ENCODE results near the gene EMC10. TPM values are rescaled to one million over a fixed set of nuclear protein-coding genes. Genes with fewer than 3 reads are reported as not detected.
A peak's percentile ranks its signal among the peaks of the same experiment; 100 is the strongest.

The EMC10 gene
- total RNA-seq, 1 experiment from 2014 or later, result 66.7 TPM

- ChIA-PET CTCF (no interaction called here), POLR2A (interaction anchor here (0.5 kb wide), 1 partner anchor 55 kb away, joined by 5 read pairs; no protein-coding TSS in a partner anchor)
- ATAC-seq, result peak; percentile 50
- in situ Hi-C loops (cut with HindIII; ENCODE audit: low pct_unique_long_range_greater_than_20kb, low sequenced_read_pairs) (no loop called here), intact Hi-C loops (cut with micrococcal nuclease; ENCODE audit: unreplicated experiment) (no loop called here)
- no peak for DNase-seq (ENCODE audit: low read depth, low spot score)
- H3K27me3 ChIP-seq (ENCODE audit: control insufficient read depth, insufficient read depth, low read length), result no peaks in the 10 kb centered on the region
- H3K27ac ChIP-seq (ENCODE audit: low read length), result no peak overlapping the region
- TF ChIP-seq TCF7L2 (IDR thresholded peaks at IDR 0.05; ENCODE audit: low read depth, low read length), result no peak
- no peak for TF ChIP-seq SIN3A (IDR thresholded peaks at IDR 0.05; ENCODE audit: borderline replicate concordance, insufficient read depth, low read depth, low read length)
- TF ChIP-seq CTCF (IDR thresholded peaks at IDR 0.05), result no peak
- no peak for TF ChIP-seq REST (IDR thresholded peaks at IDR 0.05; ENCODE audit: insufficient read depth in 1 of 2, low read depth in 2 of 2, low read length in 1 of 2)
- no peak for TF ChIP-seq POLR2AphosphoS5 (IDR thresholded peaks at IDR 0.05; ENCODE audit: low read depth, low read length)
- H3K4me3 ChIP-seq (ENCODE audit: low read depth in 2 of 2, low read length in 2 of 2), result no peak overlapping the region
- H3K9me3 ChIP-seq (ENCODE audit: control insufficient read depth, insufficient read depth, low read depth, low read length), result no peaks in the 10 kb centered on the region
- H3K4me1 ChIP-seq (ENCODE audit: control insufficient read depth, insufficient read depth, low read length), result peaks cover 6% of the 10 kb centered on the region
- BruUV-seq (replicated peaks), result no TSS peak
- H3K36me3 ChIP-seq (ENCODE audit: control insufficient read depth, insufficient read depth, low read length), result no peaks in the 10 kb centered on the region
Measured at GRCh38 chr19:50501186-50501567, 24.9 kb downstream of the EMC10 start.

- intact Hi-C loops (cut with micrococcal nuclease; ENCODE audit: unreplicated experiment) (no loop called here), in situ Hi-C loops (cut with HindIII; ENCODE audit: low pct_unique_long_range_greater_than_20kb, low sequenced_read_pairs) (no loop called here)
- Histone ChIP-seq H3K27me3 (ENCODE audit: control insufficient read depth, insufficient read depth, low read length) (no peaks in the 10 kb centered on the region), H3K36me3 (ENCODE audit: control insufficient read depth, insufficient read depth, low read length) (no peaks in the 10 kb centered on the region), H3K4me3 (ENCODE audit: low read depth in 2 of 2, low read length in 2 of 2) (no peak overlapping the region), H3K9me3 (ENCODE audit: control insufficient read depth, insufficient read depth, low read depth, low read length) (no peaks in the 10 kb centered on the region), H3K27ac (ENCODE audit: low read length) (no peak overlapping the region), H3K4me1 (ENCODE audit: control insufficient read depth, insufficient read depth, low read length) (peaks cover 6% of the 10 kb centered on the region)
- ChIA-PET CTCF (no interaction called here), POLR2A (no interaction called here)
- no peak for TF ChIP-seq REST (IDR thresholded peaks at IDR 0.05; ENCODE audit: insufficient read depth in 1 of 2, low read depth in 2 of 2, low read length in 1 of 2)
- no peak for TF ChIP-seq SIN3A (IDR thresholded peaks at IDR 0.05; ENCODE audit: borderline replicate concordance, insufficient read depth, low read depth, low read length)
- no peak for TF ChIP-seq CTCF (IDR thresholded peaks at IDR 0.05)
- TF ChIP-seq TCF7L2 (IDR thresholded peaks at IDR 0.05; ENCODE audit: low read depth, low read length), result no peak
- no peak for TF ChIP-seq POLR2AphosphoS5 (IDR thresholded peaks at IDR 0.05; ENCODE audit: low read depth, low read length)
- BruUV-seq (replicated peaks), result no TSS peak
- no peak for DNase-seq (ENCODE audit: low read depth, low spot score)
- ATAC-seq, result no peak
Measured at GRCh38 chr19:50501568-50502475, 25.5 kb downstream of the EMC10 start.
